GM12878 (cell line): ENCODE results near the gene GCC2. TPM values are rescaled to one million over a fixed set of nuclear protein-coding genes. Genes with fewer than 3 reads are reported as not detected.

Source experiments
- ATAC-seq: fragments of 200-7000 bp; cut with Tn5 transposase; 3 replicates; pipeline ENCODE4 v1.9.1; 2020; ENCODE audit warnings: mild to moderate bottlenecking, moderate library complexity
- BruUV-seq: library from RNA; stranded (reverse); fragments of 400-500 nt; replicated peaks from 2 replicates; lab custom pipeline; 2021; lab: Mats Ljungman, UMichigan
- CTCF ChIA-PET: fragments of 300-600 bp; sonication (Branson Sonifier 250); formaldehyde crosslinking; extraction: SDS; loops from one replicate; lab custom pipeline; 2021; ENCODE audit warnings: inconsistent platforms; lab: Yijun Ruan, JAX
- POLR2A ChIA-PET: fragments of 350-600 bp; formaldehyde crosslinking; extraction: SDS; loops from one replicate; lab custom pipeline; 2021; ENCODE audit warnings: inconsistent platforms; lab: Charles Lee
- RAD21 ChIA-PET: fragments of 300-600 bp; sonication (Branson Sonifier 250); formaldehyde crosslinking; loops from one replicate; lab custom pipeline; 2023; ENCODE audit warnings: antibody characterized with exemption; ENCODE audit not compliant: unreplicated experiment; lab: Charles Lee
- SMC1A ChIA-PET: fragments of 300-600 bp; sonication (Branson Sonifier 250); formaldehyde crosslinking; loops from one replicate; lab custom pipeline; 2023; ENCODE audit not compliant: unreplicated experiment, uncharacterized antibody; lab: Charles Lee
- DNase-seq: peaks from one replicate; pipeline ENCODE4 v3.0.0-alpha.2; 2011; ENCODE audit warnings: low read depth, low spot score
- FAIRE-seq: peaks from 3 replicates; lab custom pipeline; 2011; peaks lifted over from hg19 to GRCh38; lab: Jason Lieb, UNC
- H2AFZ ChIP-seq: 2 replicates; pipeline ENCODE4 v1.6.0; 2011; ENCODE audit warnings: low read depth, low read length, control low read depth; ENCODE audit not compliant: control insufficient read depth
- H3K27ac ChIP-seq: 2 replicates; pipeline ENCODE4 v1.5.1; 2011; ENCODE audit warnings: control low read depth; ENCODE audit not compliant: control insufficient read depth, insufficient read depth
- H3K27me3 ChIP-seq, 2 experiments: replicated peaks in 1 of 2; 2 replicates each; pipeline versions ENCODE4 v1.6.0 to v1.6.1; 2011; ENCODE audit warnings: low read length in 1 of 2; ENCODE audit not compliant: control insufficient read depth in 2 of 2, insufficient read depth in 2 of 2
- H3K36me3 ChIP-seq, 2 experiments: 2 replicates each; pipeline ENCODE4 v1.5.1; 2011; ENCODE audit warnings: low read length in 1 of 2; ENCODE audit not compliant: control insufficient read depth in 2 of 2, insufficient read depth in 2 of 2
- H3K4me1 ChIP-seq: 2 replicates; pipeline ENCODE4 v1.6.1; 2011; ENCODE audit warnings: mild to moderate bottlenecking, low read length, moderate library complexity, mixed read lengths; ENCODE audit not compliant: control insufficient read depth, insufficient read depth
- H3K4me2 ChIP-seq: 2 replicates; pipeline ENCODE4 v1.6.0; 2011; ENCODE audit warnings: control low read depth; ENCODE audit not compliant: control insufficient read depth, insufficient read depth
- H3K4me3 ChIP-seq: fragments of 200-600 bp; sonication (generic); 2 replicates; pipeline ENCODE4 v1.5.1; 2016
- H3K79me2 ChIP-seq: 2 replicates; pipeline ENCODE4 v1.6.0; 2011; ENCODE audit warnings: low read length; ENCODE audit not compliant: control insufficient read depth, insufficient read depth
- H3K9ac ChIP-seq: 2 replicates; pipeline ENCODE4 v1.8.0; 2011; ENCODE audit warnings: low read length, control low read depth, mixed read lengths; ENCODE audit not compliant: control insufficient read depth, insufficient read depth
- H3K9me3 ChIP-seq: replicated peaks from 3 replicates; pipeline ENCODE4 v1.5.1; 2011; ENCODE audit warnings: mild to moderate bottlenecking, low read length; ENCODE audit not compliant: control insufficient read depth, insufficient read depth
- H4K20me1 ChIP-seq: 2 replicates; pipeline ENCODE4 v1.6.0; 2011; ENCODE audit not compliant: control insufficient read depth, insufficient read depth
- BACH1 ChIP-seq: fragments of 450-650 bp; IDR thresholded peaks from 2 replicates; pipeline ENCODE4 v1.6.1; 2017; ENCODE audit warnings: mild to moderate bottlenecking, borderline replicate concordance
- CHD1 ChIP-seq: IDR thresholded peaks from 2 replicates; pipeline ENCODE4 v1.6.1; 2012; ENCODE audit warnings: low read depth, low read length, improper control_type of control experiment
- CREM ChIP-seq: IDR thresholded peaks from 2 replicates; pipeline ENCODE4 v1.6.1; 2014; ENCODE audit warnings: antibody characterized with exemption, low read depth
- JUND ChIP-seq: IDR thresholded peaks from 2 replicates; pipeline ENCODE4 v1.6.1; 2012; ENCODE audit warnings: low read depth, mild to moderate bottlenecking, low read length, improper control_type of control experiment, moderate library complexity
- KLF5 ChIP-seq: fragments of 450-650 bp; IDR thresholded peaks from 2 replicates; pipeline ENCODE4 v1.6.1; 2014; ENCODE audit warnings: mild to moderate bottlenecking; ENCODE audit not compliant: partially characterized antibody
- MEF2A ChIP-seq: IDR thresholded peaks from 2 replicates; pipeline ENCODE4 v1.6.1; 2011; ENCODE audit warnings: low read depth, mild to moderate bottlenecking, low read length, moderate library complexity; ENCODE audit not compliant: insufficient read depth
- POLR2A ChIP-seq: IDR thresholded peaks from 2 replicates; pipeline ENCODE4 v1.6.1; 2011; ENCODE audit warnings: low read depth, mild to moderate bottlenecking, low read length
- ZNF24 ChIP-seq: fragments of 450-650 bp; IDR thresholded peaks from 2 replicates; pipeline ENCODE4 v1.6.1; 2017; ENCODE audit warnings: antibody characterized with exemption, mild to moderate bottlenecking
- ZNF274 ChIP-seq: IDR thresholded peaks from one replicate; pipeline ENCODE4 v1.8.0; 2011; ENCODE audit not compliant: insufficient read length, insufficient read depth
- ZNF622 ChIP-seq: fragments of 450-650 bp; IDR thresholded peaks from 2 replicates; pipeline ENCODE4 v1.6.1; 2017; ENCODE audit warnings: mild to moderate bottlenecking, inconsistent platforms
- WGBS: methylation state at CpG from one replicate; pipeline ENCODE4 v1.1.6; 2016; ENCODE audit warnings: low lambda C conversion rate; ENCODE audit not compliant: insufficient replicate concordance, insufficient coverage; ENCODE audit errors: missing lambda C conversion rate; 5-methylcytosine and 5-hydroxymethylcytosine counted together
- in situ Hi-C: fragments of 300-500 bp; cut with MboI; formaldehyde crosslinking; loops from 9 replicates; pipeline ENCODE4 v1.14.3; 2018; ENCODE audit warnings: mixed read lengths
- intact Hi-C: fragments of 100-400 bp; cut with micrococcal nuclease; formaldehyde crosslinking; loops from one replicate; pipeline ENCODE4 v1.14.2; 2022; ENCODE audit not compliant: unreplicated experiment
- polyA plus RNA-seq, 11 experiments: library from polyadenylated mRNA; depleted of rRNA in 4 of 11; unstranded in 6 of 11; stranded (reverse) in 5 of 11; fragments of >200 nt; fragmentation: Nextera tagmentation in 4 of 11; fragmentation: Illumina TruSeq in 1 of 11; extraction: Ambion mirVana in 4 of 11; extraction: Trizol in 1 of 11; gene quantifications; 1 replicate in 1 of 11; 2 replicates in 10 of 11; pipeline versions ENCODE4 v1.2.1 to v1.2.3, GENCODE V29; 2011 to 2016; ENCODE audit warnings: inconsistent platforms in 2 of 11, missing spikeins in 2 of 11, low read depth in 1 of 11
- total RNA-seq, 4 experiments: library from RNA; depleted of rRNA in 3 of 4; stranded (reverse); fragments of >200 nt in 3 of 4; fragmentation: Illumina TruSeq in 1 of 4; extraction: Trizol in 1 of 4; gene quantifications; 2 replicates each; pipeline versions ENCODE4 v1.2.1 to v1.2.3, GENCODE V29; 2013 to 2021
- TF ChIP-seq, protein P1 (sequence below): fragments of 450-650 bp; formaldehyde crosslinking; IDR thresholded peaks from 2 replicates; pipeline ENCODE4 v1.5.0; 2022; ENCODE audit warnings: mild to moderate bottlenecking, missing genetic modification characterization
- TF ChIP-seq, protein P2 (sequence below): IDR thresholded peaks from 2 replicates; pipeline ENCODE4 v1.6.1; 2012; ENCODE audit warnings: improper control_type of control experiment, low read depth, low read length; ENCODE audit not compliant: insufficient replicate concordance

The GCC2 gene
- total and polyA plus RNA-seq, 10 of the 15 experiments (the other 5 are each of a cell fraction or from before 2014, with no cell fraction given) = 11.8 to 35.5 (median 25.4) TPM

DNA sequence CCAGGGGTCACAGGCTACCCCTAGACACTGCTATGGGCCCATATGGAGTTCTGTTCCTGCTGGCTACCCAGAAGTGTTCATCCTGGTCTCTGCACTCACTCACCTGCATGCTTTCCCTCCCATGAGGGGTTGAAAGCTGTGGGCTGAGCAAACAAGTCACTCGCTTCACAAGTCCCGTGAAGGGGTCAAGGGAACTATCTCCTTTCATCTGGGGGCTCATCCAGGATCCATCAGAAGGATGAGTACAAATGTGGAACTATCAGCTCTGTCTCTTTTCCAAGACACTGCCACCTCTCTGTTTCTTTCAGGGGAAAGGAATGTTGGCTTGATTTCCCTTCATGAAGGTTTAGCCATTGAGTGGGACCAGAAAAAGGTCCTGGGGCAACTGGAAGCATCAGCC, 49.5 kb upstream of the GCC2 start:
- 72% methylated on average over 2 of the region's 2 CpGs for WGBS
- H3K27ac ChIP-seq = no peak overlapping the region
- BruUV-seq = no TSS peak
- FAIRE-seq (no peak), ATAC-seq (no peak), DNase-seq (no peak)
- SMC1A ChIA-PET = interaction anchor here (0.7 kb wide), 1 partner anchor 38 kb away, joined by 3 read pairs; no protein-coding TSS in a partner anchor
- H3K27me3 ChIP-seq = no peaks in the 10 kb centered on the region
- H3K9me3 ChIP-seq = peaks cover 6% of the 10 kb centered on the region; the same call in 2 of the 3 replicates
- CTCF ChIA-PET = interaction anchor here (1.4 to 5.5 kb wide), 2 partner anchors 186 to 237 kb away, joined by 8 to 93 read pairs; no protein-coding TSS in a partner anchor
- no peak overlapping the region for H2AFZ ChIP-seq
- POLR2A ChIA-PET = interaction anchor here (1.3 kb wide), 1 partner anchor 185 kb away, joined by 3 read pairs; no protein-coding TSS in a partner anchor
- in situ Hi-C loops (loop anchor here (5.0 kb wide), 1 partner anchor 183 kb away; no protein-coding TSS in a partner anchor), intact Hi-C loops (no loop called here)
- no peak overlapping the region for H3K4me2 ChIP-seq
- no peaks in the 10 kb centered on the region for H3K4me1 ChIP-seq
- no peak overlapping the region for H3K9ac ChIP-seq
- RAD21 ChIA-PET = interaction anchor here (2.2 kb wide), 1 partner anchor 185 kb away, joined by 7 read pairs; no protein-coding TSS in a partner anchor
- no peaks in the 10 kb centered on the region for H4K20me1 ChIP-seq
- H3K4me3 ChIP-seq = no peak overlapping the region
- H3K36me3 ChIP-seq = no peaks in the 10 kb centered on the region
- H3K79me2 ChIP-seq = no peaks in the 10 kb centered on the region
- TF ChIP-seq, protein P1, sequence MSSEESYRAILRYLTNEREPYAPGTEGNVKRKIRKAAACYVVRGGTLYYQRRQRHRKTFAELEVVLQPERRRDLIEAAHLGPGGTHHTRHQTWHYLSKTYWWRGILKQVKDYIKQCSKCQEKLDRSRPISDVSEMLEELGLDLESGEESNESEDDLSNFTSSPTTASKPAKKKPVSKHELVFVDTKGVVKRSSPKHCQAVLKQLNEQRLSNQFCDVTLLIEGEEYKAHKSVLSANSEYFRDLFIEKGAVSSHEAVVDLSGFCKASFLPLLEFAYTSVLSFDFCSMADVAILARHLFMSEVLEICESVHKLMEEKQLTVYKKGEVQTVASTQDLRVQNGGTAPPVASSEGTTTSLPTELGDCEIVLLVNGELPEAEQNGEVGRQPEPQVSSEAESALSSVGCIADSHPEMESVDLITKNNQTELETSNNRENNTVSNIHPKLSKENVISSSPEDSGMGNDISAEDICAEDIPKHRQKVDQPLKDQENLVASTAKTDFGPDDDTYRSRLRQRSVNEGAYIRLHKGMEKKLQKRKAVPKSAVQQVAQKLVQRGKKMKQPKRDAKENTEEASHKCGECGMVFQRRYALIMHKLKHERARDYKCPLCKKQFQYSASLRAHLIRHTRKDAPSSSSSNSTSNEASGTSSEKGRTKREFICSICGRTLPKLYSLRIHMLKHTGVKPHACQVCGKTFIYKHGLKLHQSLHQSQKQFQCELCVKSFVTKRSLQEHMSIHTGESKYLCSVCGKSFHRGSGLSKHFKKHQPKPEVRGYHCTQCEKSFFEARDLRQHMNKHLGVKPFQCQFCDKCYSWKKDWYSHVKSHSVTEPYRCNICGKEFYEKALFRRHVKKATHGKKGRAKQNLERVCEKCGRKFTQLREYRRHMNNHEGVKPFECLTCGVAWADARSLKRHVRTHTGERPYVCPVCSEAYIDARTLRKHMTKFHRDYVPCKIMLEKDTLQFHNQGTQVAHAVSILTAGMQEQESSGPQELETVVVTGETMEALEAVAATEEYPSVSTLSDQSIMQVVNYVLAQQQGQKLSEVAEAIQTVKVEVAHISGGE (CRISPR knock-in tag) = no peak
- TF ChIP-seq KLF5 (no peak), ZNF274 (no peak), CHD1 (no peak), POLR2A (no peak), MEF2A (no peak), ZNF24 (no peak), CREM (no peak), BACH1 (no peak), ZNF622 (no peak), JUND (no peak)
- TF ChIP-seq, protein P2, sequence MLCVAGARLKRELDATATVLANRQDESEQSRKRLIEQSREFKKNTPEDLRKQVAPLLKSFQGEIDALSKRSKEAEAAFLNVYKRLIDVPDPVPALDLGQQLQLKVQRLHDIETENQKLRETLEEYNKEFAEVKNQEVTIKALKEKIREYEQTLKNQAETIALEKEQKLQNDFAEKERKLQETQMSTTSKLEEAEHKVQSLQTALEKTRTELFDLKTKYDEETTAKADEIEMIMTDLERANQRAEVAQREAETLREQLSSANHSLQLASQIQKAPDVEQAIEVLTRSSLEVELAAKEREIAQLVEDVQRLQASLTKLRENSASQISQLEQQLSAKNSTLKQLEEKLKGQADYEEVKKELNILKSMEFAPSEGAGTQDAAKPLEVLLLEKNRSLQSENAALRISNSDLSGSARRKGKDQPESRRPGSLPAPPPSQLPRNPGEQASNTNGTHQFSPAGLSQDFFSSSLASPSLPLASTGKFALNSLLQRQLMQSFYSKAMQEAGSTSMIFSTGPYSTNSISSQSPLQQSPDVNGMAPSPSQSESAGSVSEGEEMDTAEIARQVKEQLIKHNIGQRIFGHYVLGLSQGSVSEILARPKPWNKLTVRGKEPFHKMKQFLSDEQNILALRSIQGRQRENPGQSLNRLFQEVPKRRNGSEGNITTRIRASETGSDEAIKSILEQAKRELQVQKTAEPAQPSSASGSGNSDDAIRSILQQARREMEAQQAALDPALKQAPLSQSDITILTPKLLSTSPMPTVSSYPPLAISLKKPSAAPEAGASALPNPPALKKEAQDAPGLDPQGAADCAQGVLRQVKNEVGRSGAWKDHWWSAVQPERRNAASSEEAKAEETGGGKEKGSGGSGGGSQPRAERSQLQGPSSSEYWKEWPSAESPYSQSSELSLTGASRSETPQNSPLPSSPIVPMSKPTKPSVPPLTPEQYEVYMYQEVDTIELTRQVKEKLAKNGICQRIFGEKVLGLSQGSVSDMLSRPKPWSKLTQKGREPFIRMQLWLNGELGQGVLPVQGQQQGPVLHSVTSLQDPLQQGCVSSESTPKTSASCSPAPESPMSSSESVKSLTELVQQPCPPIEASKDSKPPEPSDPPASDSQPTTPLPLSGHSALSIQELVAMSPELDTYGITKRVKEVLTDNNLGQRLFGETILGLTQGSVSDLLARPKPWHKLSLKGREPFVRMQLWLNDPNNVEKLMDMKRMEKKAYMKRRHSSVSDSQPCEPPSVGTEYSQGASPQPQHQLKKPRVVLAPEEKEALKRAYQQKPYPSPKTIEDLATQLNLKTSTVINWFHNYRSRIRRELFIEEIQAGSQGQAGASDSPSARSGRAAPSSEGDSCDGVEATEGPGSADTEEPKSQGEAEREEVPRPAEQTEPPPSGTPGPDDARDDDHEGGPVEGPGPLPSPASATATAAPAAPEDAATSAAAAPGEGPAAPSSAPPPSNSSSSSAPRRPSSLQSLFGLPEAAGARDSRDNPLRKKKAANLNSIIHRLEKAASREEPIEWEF = no peak
- TF ChIP-seq, all 136 proteins: peak for 0
